Measurements from ENCODE around the gene RRP8. TPM values are rescaled to one million over a fixed set of nuclear protein-coding genes. Genes with fewer than 3 reads are reported as not detected.

Gene RRP8
- total and polyA plus RNA-seq, 2 donors from 2014 or later = 23.4 to 29.8 TPM

- intact Hi-C loops (cut with DNase I) = no loop called here
Measured at GRCh38 chr11:6574816-6575715, 28.4 kb downstream of the RRP8 start.

GRCh38 chr11:6572215-6572614, 31.2 kb downstream of the RRP8 start:
- intact Hi-C loops (cut with DNase I) = no loop called here
- Histone ChIP-seq H3K4me1 (ENCODE audit: control insufficient read depth in 2 of 3, insufficient read depth in 2 of 3, low read depth in 1 of 3, low read length in 3 of 3) (peaks cover 0 to 15% (median 0%) of the 10 kb centered on the region in 3 donors), H3K9me3 (ENCODE audit: control insufficient read depth in 2 of 3, insufficient read depth in 1 of 3, low read length in 3 of 3) (no peaks in the 10 kb centered on the region), H3K9ac (ENCODE audit: low read length in 3 of 3) (no peak overlapping the region), H3K36me3 (ENCODE audit: control insufficient read depth in 2 of 3, insufficient read depth in 3 of 3, low read length in 3 of 3) (no peaks in the 10 kb centered on the region), H3K27ac (ENCODE audit: low read depth in 2 of 2, low read length in 2 of 2) (no peak overlapping the region), H3K27me3 (ENCODE audit: control insufficient read depth, insufficient read depth, low read length) (no peaks in the 10 kb centered on the region), H3K4me3 (ENCODE audit: low read length in 3 of 3) (no peak overlapping the region)
- FAIRE-seq (no peak), DNase-seq (no peak)
- TF ChIP-seq CTCF (IDR thresholded peaks at IDR 0.05; ENCODE audit: borderline replicate concordance, extremely low read depth, insufficient read depth) = no peak

More at GRCh38 chr11:6574816-6575715, 28.4 kb downstream of the RRP8 start:
- TF ChIP-seq CTCF (IDR thresholded peaks at IDR 0.05; ENCODE audit: borderline replicate concordance, extremely low read depth, insufficient read depth) = no peak
- Histone ChIP-seq H3K4me3 (ENCODE audit: low read length in 3 of 3) (no peak overlapping the region), H3K36me3 (ENCODE audit: control insufficient read depth in 2 of 3, insufficient read depth in 3 of 3, low read length in 3 of 3) (no peaks in the 10 kb centered on the region), H3K27me3 (ENCODE audit: control insufficient read depth, insufficient read depth, low read length) (no peaks in the 10 kb centered on the region), H3K4me1 (ENCODE audit: control insufficient read depth in 2 of 3, insufficient read depth in 2 of 3, low read depth in 1 of 3, low read length in 3 of 3) (peaks cover 0 to 6% (median 0%) of the 10 kb centered on the region in 3 donors), H3K27ac (ENCODE audit: low read depth in 2 of 2, low read length in 2 of 2) (no peak overlapping the region), H3K9ac (ENCODE audit: low read length in 3 of 3) (no peak overlapping the region), H3K9me3 (ENCODE audit: control insufficient read depth in 2 of 3, insufficient read depth in 1 of 3, low read length in 3 of 3) (no peaks in the 10 kb centered on the region)
- DNase-seq = no peak
- FAIRE-seq = no peak

- Histone ChIP-seq H3K9ac (ENCODE audit: low read length in 3 of 3) (no peak overlapping the region), H3K4me3 (ENCODE audit: low read length in 3 of 3) (peak overlapping the region in 1 of 3 donors; percentile 36), H3K9me3 (ENCODE audit: control insufficient read depth in 2 of 3, insufficient read depth in 1 of 3, low read length in 3 of 3) (no peaks in the 10 kb centered on the region), H3K27ac (ENCODE audit: low read depth in 2 of 2, low read length in 2 of 2) (no peak overlapping the region), H3K36me3 (ENCODE audit: control insufficient read depth in 2 of 3, insufficient read depth in 3 of 3, low read length in 3 of 3) (no peaks in the 10 kb centered on the region), H3K4me1 (ENCODE audit: control insufficient read depth in 2 of 3, insufficient read depth in 2 of 3, low read depth in 1 of 3, low read length in 3 of 3) (peaks cover 0 to 10% (median 0%) of the 10 kb centered on the region in 3 donors), H3K27me3 (ENCODE audit: control insufficient read depth, insufficient read depth, low read length) (no peaks in the 10 kb centered on the region)
- TF ChIP-seq CTCF (IDR thresholded peaks at IDR 0.05; ENCODE audit: borderline replicate concordance, extremely low read depth, insufficient read depth) = no peak
- FAIRE-seq (no peak), DNase-seq (peak in 2 of 5 donors; percentile 18 to 61)
- intact Hi-C loops (cut with DNase I) = no loop called here
Measured at GRCh38 chr11:6571434-6572008, 31.9 kb downstream of the RRP8 start.
